SU-DHL-6 (cell line): ENCODE data around the gene C2orf80.

Experiments used
- H2AFZ ChIP-seq: fragments of 200-600 bp; sonication (generic); 2 replicates; pipeline ENCODE4 v1.6.1; 2014; ENCODE audit warnings: low read depth, mild to moderate bottlenecking, moderate library complexity, mixed read lengths, antibody characterized with exemption, low read length; ENCODE audit not compliant: severe bottlenecking
- H3F3A ChIP-seq: fragments of 200-600 bp; shearing (Covaris generic); 2 replicates; pipeline ENCODE4 v1.6.0; 2016; ENCODE audit warnings: antibody characterized with exemption, mild to moderate bottlenecking; ENCODE audit not compliant: insufficient read depth
- H3K27ac ChIP-seq: fragments of 200-600 bp; sonication (generic); 2 replicates; pipeline ENCODE4 v1.5.1; 2016; ENCODE audit warnings: low read depth, mild to moderate bottlenecking, low read length, moderate library complexity, mixed read lengths
- H3K27me3 ChIP-seq: fragments of 200-600 bp; sonication (generic), shearing (Covaris generic); 2 replicates; pipeline ENCODE4 v1.6.0; 2014; ENCODE audit warnings: mild to moderate bottlenecking, low read length
- H3K36me3 ChIP-seq: fragments of 200-600 bp; sonication (generic); 2 replicates; pipeline ENCODE4 v1.6.1; 2014; ENCODE audit warnings: mild to moderate bottlenecking, low read length, mixed read lengths
- H3K4me2 ChIP-seq: fragments of 300-600, 200-600 bp; shearing (Covaris generic), sonication (generic); 2 replicates; pipeline ENCODE4 v1.6.0; 2014; ENCODE audit warnings: low read length, low read depth, mild to moderate bottlenecking; ENCODE audit not compliant: poor library complexity, severe bottlenecking
- H3K4me3 ChIP-seq: fragments of 200-600 bp; sonication (generic); 2 replicates; pipeline ENCODE4 v1.5.1; 2014; ENCODE audit warnings: antibody characterized with exemption, low read length, mild to moderate bottlenecking, mixed read lengths; ENCODE audit not compliant: insufficient read depth, poor library complexity, severe bottlenecking
- H3K79me2 ChIP-seq: fragments of 200-600 bp; sonication (generic); 2 replicates; pipeline ENCODE4 v1.6.1; 2014; ENCODE audit warnings: mild to moderate bottlenecking, low read length, moderate library complexity; ENCODE audit not compliant: insufficient read depth
- H3K9ac ChIP-seq: fragments of 200-600 bp; sonication (generic); 2 replicates; pipeline ENCODE4 v1.7.0; 2014; ENCODE audit warnings: mild to moderate bottlenecking, low read length
- H3K9me2 ChIP-seq: fragments of 200-600 bp; sonication (generic); replicated peaks from 2 replicates; pipeline ENCODE4 v1.6.1; 2014; ENCODE audit warnings: low read length; ENCODE audit not compliant: insufficient read depth
- H3K9me3 ChIP-seq: fragments of 200-600 bp; sonication (generic); 2 replicates; pipeline ENCODE4 v1.6.1; 2014; ENCODE audit warnings: low read length, mixed read lengths; ENCODE audit not compliant: insufficient read depth
- H4K20me1 ChIP-seq: fragments of 200-600 bp; sonication (generic); 2 replicates; pipeline ENCODE4 v1.6.1; 2014; ENCODE audit warnings: low read depth, mild to moderate bottlenecking, antibody characterized with exemption, low read length, moderate library complexity, mixed read lengths
- CTCF ChIP-seq: fragments of 200-600 bp; sonication (generic); IDR thresholded peaks from one replicate; pipeline ENCODE4 v1.5.1; 2017; ENCODE audit warnings: antibody characterized with exemption, mild to moderate bottlenecking, low read length, moderate library complexity; ENCODE audit not compliant: insufficient read depth, poor library complexity, severe bottlenecking
- EZH2phosphoT487 ChIP-seq: fragments of 200-600 bp; sonication (generic), shearing (Covaris generic); conservative IDR thresholded peaks from 2 replicates; pipeline ENCODE4 v1.6.1; 2018; ENCODE audit warnings: mild to moderate bottlenecking, antibody characterized with exemption, low read length, moderate library complexity, mixed read lengths

The C2orf80 gene

DNA sequence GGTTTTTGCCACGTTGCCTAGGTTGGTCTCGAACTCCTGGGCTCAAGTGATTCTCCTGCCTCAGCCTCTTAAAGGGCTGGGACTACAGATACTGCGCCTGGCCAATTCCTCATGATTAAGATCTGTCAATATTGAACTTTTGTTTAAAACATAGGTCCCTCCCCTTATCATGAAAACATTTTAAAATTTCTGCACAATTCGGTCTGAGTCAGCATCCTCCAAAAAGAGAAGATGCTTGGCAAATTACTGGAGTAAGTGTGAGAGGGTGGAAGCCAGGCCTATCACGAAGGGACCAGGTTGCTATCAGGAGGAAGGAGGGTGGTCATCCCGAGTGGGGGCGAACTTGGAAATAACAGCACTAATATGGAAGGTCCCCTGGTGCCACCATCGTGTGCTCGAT is 15.7 kb downstream of the C2orf80 start:
- no peaks in the 10 kb centered on the region for H3F3A ChIP-seq
- H3K36me3 ChIP-seq = no peaks in the 10 kb centered on the region
- no peaks in the 10 kb centered on the region for H4K20me1 ChIP-seq
- H3K27ac ChIP-seq = no peak overlapping the region
- H2AFZ ChIP-seq = no peak overlapping the region
- H3K4me2 ChIP-seq = no peak overlapping the region
- H3K79me2 ChIP-seq = no peaks in the 10 kb centered on the region
- H3K27me3 ChIP-seq = no peaks in the 10 kb centered on the region
- H3K9me2 ChIP-seq = no peaks in the 10 kb centered on the region
- TF ChIP-seq CTCF (no peak), EZH2phosphoT487 (no peak)
- no peaks in the 10 kb centered on the region for H3K9me3 ChIP-seq
- H3K9ac ChIP-seq = no peak overlapping the region
- H3K4me3 ChIP-seq = no peak overlapping the region

DNA sequence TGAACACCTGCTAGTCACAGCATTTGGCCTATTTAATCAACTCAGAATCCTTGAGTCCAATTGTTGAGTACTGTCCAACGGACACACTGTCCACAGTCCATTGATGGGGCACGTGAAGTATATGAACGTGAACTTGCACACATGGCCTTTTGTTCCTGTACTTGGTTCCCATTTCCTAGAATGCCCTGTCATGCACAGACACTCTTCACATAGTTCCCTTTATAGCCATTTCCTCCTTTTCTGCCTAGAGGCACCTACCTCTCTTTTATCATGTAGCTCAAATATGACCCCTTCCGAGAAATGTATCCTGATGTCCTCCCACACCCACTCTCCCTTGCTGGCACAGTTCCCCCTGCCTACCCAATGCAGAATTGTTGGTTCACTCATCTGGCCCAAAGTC is 17.7 kb downstream of the C2orf80 start:
- no peaks in the 10 kb centered on the region for H3K27me3 ChIP-seq
- H3K9me3 ChIP-seq = no peaks in the 10 kb centered on the region
- TF ChIP-seq EZH2phosphoT487 = no peak
- no peak for TF ChIP-seq CTCF
- no peak overlapping the region for H3K27ac ChIP-seq
- H3K79me2 ChIP-seq = no peaks in the 10 kb centered on the region
- H3K9ac ChIP-seq = no peak overlapping the region
- no peaks in the 10 kb centered on the region for H3F3A ChIP-seq
- no peak overlapping the region for H3K4me2 ChIP-seq
- no peaks in the 10 kb centered on the region for H3K36me3 ChIP-seq
- H3K9me2 ChIP-seq = no peaks in the 10 kb centered on the region
- no peak overlapping the region for H2AFZ ChIP-seq
- no peaks in the 10 kb centered on the region for H4K20me1 ChIP-seq
- no peak overlapping the region for H3K4me3 ChIP-seq

DNA sequence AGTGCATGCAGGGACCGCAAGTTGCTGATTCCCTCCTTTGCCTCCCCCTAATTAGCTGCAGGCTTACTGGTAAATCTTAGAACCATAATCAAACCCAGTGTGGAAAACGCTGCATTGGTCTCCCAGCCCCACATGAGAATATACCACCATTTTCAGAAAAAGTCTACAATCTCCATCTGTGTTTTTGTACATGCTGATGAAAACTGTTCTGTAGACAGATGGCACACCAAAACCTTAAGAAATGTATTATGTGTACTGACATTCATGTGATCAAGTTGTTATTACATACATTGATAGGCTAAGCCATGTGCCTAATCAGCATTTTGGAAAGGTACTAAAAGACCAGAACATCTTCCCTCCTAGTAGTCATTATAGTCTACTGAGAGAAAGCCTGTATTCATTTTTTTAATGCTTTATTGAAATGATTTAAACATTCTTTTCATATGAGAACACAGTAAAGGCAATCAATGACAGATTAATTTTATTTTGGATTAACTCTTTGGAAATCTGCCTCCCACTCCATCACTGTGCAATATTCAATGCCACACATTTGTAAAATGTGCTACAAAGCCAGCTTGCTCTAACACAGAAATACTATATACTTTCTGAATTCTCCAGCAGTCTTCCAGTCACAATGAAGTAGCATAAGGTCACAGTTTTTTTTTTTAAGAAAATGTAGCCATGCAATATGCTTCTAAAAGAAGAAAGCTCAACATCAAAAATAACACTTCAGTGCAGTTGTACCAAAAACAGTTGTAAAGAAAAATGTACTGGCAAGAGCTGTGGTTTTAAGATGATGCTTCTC is 24.7 kb downstream of the C2orf80 start:
- Histone ChIP-seq H3K27ac (no peak overlapping the region), H3K79me2 (no peaks in the 10 kb centered on the region), H4K20me1 (no peaks in the 10 kb centered on the region), H3K27me3 (no peaks in the 10 kb centered on the region), H3K36me3 (no peaks in the 10 kb centered on the region), H3K9ac (no peak overlapping the region), H3K4me3 (no peak overlapping the region), H3K4me2 (no peak overlapping the region), H3K9me2 (no peaks in the 10 kb centered on the region), H2AFZ (no peak overlapping the region), H3K9me3 (no peaks in the 10 kb centered on the region), H3F3A (no peaks in the 10 kb centered on the region)
- no peak for TF ChIP-seq CTCF
- no peak for TF ChIP-seq EZH2phosphoT487
